H1 (cell line): ENCODE measurements around the gene MAPKAP1. TPM values are rescaled to one million over a fixed set of nuclear protein-coding genes. Genes with fewer than 3 reads are reported as not detected.

Experiments
- ASH2L ChIP-seq: fragments of 200-600, 300-600 bp; sonication (generic); IDR thresholded peaks from one replicate; pipeline ENCODE4 v1.7.1; 2017; ENCODE audit warnings: low read length
- KDM1A ChIP-seq: fragments of 200-600, 300-600 bp; sonication (generic); IDR thresholded peaks from 2 replicates; pipeline ENCODE4 v1.7.1; 2016; ENCODE audit warnings: mild to moderate bottlenecking, low read length, borderline replicate concordance
- TAF1 ChIP-seq: IDR thresholded peaks from 2 replicates; pipeline ENCODE4 v1.6.1; 2011; ENCODE audit warnings: mild to moderate bottlenecking, low read depth, low read length
- polyA plus RNA-seq, 7 experiments: library from polyadenylated mRNA; depleted of rRNA in 3 of 7; stranded (reverse) in 5 of 7; unstranded in 2 of 7; fragments of >200 nt in 5 of 7; fragments of 200-250 nt in 2 of 7; gene quantifications; 1 replicate in 5 of 7; 2 replicates in 1 of 7; 4 replicates in 1 of 7; pipeline versions ENCODE4 v1.2.1 to v1.2.3, GENCODE V29; 2011 to 2013; ENCODE audit warnings: missing spikeins in 2 of 7, mixed read lengths in 2 of 7
- total RNA-seq: library from RNA; stranded (reverse); fragmentation: NEBNext Ultra II Directional; extraction: Animal tissue kit (Norgen Biotek cat#: 25700); gene quantifications from 2 replicates; pipeline ENCODE4 v1.2.1, GENCODE V29; 2021

MAPKAP1 gene
- total and polyA plus RNA-seq, 2 of the 8 experiments (the other 6 are each of a cell fraction or from before 2014, with no cell fraction given), result 79.2 to 140 TPM

- TF ChIP-seq TAF1 (0 out of 2 replicates have a peak, but pooled peaks have one; percentile 27), KDM1A (peak; percentile 30; the same call in 1 of the 2 replicates), ASH2L (peak; percentile 62)
Measured at GRCh38 chr9:125747053-125747764, 40.2 kb upstream of the MAPKAP1 start, which contains the start of gene PBX3 (continued).
